22Rv1 (cell line): ENCODE data around the gene ERBIN.

ENCODE experiments used
- ZFX ChIP-seq: fragments of 450-650 bp; IDR thresholded peaks from 2 replicates; pipeline ENCODE4 v1.6.1; 2017; ENCODE audit warnings: antibody characterized with exemption, borderline replicate concordance
- TF ChIP-seq, protein P1 (sequence below): fragments of 450-650 bp; IDR thresholded peaks from 2 replicates; pipeline ENCODE4 v1.5.1; 2017; ENCODE audit warnings: mild to moderate bottlenecking

DNA sequence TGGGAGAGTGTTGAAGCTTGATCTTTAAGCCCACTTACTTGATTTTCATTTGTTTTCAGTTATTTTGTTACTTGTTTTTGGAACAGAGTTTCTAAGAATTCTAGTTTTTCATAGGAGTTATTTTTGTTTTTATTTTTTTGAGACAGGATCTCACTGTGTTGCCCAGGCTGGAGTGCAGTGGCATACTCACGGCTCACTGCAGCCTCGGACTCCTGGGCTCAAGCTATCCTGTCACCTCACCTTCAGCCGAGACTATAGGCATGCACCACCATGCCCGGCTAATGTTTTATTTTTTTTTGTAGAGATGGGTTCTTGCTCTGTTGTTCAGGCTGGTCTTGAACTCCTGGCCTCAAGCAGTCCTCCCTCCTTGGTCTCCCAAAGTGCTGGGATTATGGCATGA is 6.3 kb downstream of the ERBIN start:
- TF ChIP-seq, protein P1, sequence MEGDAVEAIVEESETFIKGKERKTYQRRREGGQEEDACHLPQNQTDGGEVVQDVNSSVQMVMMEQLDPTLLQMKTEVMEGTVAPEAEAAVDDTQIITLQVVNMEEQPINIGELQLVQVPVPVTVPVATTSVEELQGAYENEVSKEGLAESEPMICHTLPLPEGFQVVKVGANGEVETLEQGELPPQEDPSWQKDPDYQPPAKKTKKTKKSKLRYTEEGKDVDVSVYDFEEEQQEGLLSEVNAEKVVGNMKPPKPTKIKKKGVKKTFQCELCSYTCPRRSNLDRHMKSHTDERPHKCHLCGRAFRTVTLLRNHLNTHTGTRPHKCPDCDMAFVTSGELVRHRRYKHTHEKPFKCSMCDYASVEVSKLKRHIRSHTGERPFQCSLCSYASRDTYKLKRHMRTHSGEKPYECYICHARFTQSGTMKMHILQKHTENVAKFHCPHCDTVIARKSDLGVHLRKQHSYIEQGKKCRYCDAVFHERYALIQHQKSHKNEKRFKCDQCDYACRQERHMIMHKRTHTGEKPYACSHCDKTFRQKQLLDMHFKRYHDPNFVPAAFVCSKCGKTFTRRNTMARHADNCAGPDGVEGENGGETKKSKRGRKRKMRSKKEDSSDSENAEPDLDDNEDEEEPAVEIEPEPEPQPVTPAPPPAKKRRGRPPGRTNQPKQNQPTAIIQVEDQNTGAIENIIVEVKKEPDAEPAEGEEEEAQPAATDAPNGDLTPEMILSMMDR: no peak
- TF ChIP-seq ZFX: no peak
